Pulmonary artery endothelial cell (primary cell): Measurements from ENCODE around the gene SETDB2. TPM values are rescaled to one million over a fixed set of nuclear protein-coding genes. Genes with fewer than 3 reads are reported as not detected.

Experiments
- DNase-seq: peaks from one replicate; pipeline ENCODE4 v3.0.0-alpha.2; 2011; ENCODE audit warnings: low read depth, low spot score
- total RNA-seq: library from RNA; depleted of rRNA; stranded (reverse); fragments of >200 nt; gene quantifications from 2 replicates; pipeline ENCODE4 v1.2.3, GENCODE V29; 2014

Gene SETDB2
- total RNA-seq, 1 donor from 2014 or later: 3.2 TPM

DNA sequence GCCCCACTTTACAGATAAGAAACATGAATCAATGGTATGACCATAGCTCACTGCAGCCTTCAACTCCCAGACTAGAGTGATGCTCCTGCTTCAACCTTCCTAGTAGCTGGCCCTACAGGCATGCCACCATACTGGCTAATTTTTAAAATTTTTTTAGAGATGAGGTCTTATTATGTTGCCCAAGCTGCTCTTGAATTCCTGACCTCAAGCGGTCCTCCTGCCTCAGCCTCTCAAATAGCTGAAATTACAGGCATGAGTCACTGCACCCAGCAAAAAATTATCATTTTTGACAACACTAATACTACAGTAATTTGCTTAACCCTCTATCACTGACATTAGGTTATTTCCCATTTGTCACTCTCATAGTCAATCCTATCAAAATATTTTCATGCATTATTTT is 15.0 kb upstream of the SETDB2 start:
- DNase-seq: no peak

DNA sequence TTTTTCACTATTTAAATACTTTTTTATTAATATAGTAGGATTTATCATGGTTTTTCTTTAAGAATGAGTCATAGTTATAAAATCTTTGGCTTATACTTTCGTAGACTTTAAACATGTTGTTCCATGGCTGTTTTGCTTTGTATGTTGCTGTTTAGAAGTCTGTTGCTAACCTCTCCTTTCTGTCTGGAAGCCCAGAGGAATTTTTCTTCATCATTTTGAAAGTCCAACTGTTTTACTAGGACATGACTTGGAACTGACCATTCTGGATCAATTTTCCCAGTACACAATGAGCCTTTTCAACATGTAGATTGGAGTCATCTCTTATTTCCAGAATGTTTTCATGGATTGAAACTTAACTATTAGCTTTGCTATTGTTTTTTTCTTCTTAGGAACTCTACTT is 8.1 kb upstream of the SETDB2 start:
- no peak for DNase-seq

DNA sequence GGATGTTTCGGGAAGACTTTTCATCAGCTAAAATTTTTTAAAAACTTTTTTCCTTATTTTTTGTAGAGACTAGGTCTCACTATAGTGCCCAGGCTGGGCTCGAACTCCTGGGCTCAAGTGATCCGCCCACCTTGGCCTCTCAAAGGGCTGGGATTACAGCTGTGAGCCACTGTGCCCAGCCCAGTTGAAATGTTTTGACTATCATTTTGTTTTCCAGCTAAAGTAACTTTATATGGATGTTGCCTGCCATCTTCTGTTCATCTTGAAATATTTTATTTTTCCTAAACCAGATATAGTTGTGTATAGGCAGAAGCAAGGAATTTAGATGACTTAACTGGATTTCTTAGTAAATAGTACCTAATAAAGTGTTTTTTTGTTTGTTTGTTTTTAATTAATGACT is 7.2 kb upstream of the SETDB2 start:
- no peak for DNase-seq

DNA sequence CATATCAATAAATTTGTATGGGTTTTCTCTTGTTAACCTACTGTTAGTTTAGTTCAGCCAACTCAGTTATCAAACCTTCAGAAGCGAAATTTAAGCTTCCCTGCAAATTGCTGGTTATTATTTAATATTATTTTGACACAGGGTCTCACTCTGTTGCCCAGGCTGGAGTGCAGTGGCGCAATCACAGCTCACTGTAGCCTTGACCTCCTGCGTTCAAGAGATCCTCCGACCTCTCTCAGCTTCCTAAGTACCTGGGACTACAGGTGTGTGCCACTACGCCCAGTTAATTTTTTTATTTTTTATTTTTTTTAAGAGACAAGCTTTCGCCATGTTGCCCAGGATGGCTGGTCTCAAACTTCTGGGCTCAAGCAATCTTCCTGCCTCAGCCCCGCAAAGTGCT is 6.4 kb upstream of the SETDB2 start:
- DNase-seq: no peak

DNA sequence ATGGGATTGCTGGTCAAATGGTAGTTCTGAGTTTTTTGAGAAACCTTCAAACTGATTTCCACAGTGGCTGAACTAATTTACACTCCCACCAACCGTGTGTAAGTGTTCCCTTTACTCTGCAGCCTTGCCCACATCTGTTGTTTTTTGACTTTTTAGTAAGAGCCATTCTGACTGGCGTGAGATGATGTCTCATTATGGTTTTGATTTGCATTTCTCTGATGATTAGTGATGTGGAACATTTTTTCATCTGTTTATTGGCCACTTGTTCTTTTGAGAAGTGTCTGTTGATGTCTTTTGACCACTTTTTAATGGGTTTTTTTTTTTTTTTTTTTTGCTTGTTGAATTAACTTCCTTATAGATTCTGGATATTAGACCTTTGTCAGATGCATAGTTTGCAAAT is 4.5 kb upstream of the SETDB2 start:
- no peak for DNase-seq

DNA sequence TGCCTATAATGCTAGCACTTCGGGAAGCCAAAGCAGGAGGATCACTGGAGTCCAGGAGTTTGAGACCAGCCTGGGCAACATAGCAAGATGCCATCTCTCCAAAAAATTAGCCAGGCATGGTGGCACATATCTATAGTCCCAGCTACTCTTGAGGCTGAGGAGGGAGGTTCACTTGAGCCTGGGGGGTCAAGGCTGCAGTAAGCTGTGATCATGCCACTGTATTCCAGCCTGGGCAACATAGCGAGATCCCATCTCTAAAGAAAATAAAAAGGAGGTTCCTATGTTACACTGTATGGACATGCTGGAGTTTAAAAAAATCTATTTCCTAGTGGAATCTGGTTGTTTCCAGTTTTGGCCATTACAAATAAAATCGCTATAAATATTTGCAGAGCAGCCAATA is 2.8 kb upstream of the SETDB2 start:
- no peak for DNase-seq

DNA sequence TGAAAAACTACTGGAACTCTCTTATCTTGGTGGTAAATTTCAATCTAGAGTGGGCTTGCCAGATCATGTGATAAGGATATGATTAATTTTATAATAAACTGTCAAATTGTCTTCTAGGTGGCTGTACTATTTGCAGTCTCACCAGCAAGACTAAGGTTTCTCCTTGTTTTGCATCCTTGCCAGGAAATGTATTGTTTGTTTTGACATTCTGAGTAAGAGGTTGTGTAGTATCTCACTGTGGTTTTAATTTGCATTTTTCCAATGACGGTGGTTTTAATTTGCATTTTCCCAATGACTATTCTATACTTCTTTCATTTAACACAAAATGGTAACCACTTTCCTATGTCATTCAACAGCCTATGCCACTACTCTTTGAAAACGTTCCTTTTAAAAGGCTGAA is 2.2 kb upstream of the SETDB2 start:
- DNase-seq: no peak

DNA sequence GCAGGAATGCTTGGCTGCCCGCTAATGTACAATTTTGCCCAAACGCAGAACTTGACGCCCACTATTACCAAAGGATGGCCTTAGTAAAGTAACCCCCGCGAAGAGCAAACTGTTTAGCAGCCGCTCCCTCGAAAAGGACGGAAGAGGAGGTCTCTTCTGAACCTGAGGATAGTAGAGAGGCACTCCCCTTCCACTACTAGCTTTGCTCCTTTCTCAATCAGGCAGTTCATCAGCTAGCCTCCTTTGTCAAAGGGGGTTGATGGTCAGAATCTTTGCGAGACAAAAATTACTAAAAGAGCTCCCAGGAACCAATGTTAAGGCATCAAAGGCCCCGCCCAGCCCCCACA is 744 bp upstream of the SETDB2 start:
- DNase-seq: no peak

DNA sequence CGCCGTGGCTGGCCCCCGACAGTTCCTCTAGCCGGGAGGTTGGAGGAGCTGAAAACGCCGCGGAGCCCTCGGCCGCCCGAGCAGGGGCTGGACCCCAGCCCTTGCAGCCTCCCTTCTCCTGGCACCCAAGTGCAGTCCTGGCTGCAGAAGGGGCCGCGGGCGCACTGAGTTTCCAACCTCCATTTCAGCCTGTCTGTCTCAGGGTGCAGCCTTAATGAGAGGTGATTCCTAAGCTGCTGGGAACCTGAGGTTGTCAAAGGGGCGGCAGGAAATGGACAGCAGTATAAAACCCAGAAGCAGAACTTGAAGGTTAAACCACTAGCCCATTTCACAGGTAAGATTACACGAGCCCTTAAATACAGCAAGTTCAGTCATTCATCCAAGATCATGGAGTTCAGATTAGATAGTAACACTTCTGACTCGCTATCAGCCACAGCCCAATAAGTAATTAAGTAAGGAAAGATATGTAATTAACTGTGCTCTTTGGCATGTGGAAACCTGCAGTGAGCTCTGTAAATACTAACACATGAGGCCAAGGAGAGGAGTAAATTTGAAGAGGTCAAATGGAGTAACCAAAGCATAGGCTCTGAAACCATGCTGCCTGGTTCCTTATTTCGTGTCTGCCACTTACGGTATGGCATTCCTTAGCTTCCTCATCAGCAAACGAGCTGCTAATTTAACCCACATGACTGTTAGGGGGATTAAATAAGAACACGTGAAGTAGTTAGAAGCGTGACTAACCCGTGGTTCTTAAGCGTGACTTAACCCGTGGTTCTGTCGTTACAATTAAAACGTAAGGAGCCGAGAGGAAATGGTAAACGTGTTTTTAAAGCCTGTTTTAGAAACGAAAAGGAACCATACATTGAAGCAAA is 686 bp downstream of the SETDB2 start:
- DNase-seq: no peak

DNA sequence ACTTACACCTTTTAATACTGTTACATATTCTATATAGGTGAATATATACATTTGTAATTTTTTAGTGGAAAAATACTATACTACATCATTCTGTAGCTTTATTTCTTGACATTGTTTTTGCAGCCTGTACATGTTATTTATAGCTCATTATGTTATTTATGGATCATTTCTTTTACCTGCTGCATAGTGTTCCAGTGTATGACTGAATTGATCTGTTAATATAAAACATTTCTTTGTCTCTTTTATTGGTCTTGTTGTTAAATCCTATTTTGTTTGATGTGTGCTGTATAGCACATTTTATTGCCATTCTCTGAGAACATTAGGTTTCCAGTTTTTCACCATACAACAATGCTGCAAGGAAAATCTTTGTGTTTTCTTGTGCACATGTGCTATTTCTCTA is 2.4 kb downstream of the SETDB2 start:
- no peak for DNase-seq

DNA sequence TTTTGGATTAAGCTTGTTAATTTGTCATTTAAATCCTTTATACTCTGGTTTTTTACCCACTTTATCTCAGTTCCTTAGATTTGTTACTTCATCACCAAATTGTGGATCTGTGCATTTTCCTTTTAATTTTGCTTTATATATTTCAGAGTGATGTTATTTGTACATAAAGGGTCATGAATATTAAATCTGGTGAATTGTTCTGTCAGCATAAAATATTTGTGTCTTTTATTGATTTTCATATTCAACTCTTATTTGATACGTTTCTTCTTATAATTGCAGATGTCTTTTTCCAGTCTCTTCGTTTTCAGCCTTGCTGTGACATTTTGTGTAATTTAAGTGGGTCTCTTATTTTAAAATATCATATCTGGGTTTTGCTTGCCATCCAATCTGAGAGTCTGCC is 4.7 kb downstream of the SETDB2 start:
- no peak for DNase-seq

DNA sequence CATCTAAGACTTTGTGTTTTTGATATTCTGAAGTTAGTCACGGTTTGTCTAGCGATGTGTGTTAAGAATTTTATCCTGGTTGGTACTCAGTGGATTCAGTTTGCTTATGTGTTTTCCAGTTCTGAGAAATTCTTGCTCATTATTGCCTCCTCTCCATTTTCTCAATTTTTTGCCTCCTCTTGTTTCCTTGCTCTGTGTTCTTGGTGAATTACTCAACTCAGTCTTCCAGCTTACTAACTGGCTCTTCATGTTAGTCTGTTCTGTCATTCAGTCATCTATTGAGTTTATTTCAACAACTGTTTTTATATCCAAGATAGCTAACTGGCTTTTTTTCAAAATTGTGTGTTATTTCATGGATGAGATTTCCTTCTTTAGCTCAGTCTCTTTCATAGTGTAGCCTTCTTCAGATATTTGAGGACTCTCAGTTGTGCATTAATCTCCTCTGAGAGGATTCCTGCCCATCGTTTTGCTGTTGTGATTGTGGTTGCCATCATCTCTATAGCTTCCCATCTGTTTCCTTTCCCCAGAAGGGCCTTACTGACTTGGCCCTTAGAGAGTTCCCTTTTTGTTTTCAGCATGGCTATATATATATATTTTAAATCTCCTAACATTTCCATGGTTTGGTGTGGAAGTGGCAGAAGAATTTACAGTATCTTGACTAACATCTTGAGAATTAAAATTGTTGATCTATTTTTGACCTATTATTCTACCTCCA is 6.2 kb downstream of the SETDB2 start:
- no peak for DNase-seq

DNA sequence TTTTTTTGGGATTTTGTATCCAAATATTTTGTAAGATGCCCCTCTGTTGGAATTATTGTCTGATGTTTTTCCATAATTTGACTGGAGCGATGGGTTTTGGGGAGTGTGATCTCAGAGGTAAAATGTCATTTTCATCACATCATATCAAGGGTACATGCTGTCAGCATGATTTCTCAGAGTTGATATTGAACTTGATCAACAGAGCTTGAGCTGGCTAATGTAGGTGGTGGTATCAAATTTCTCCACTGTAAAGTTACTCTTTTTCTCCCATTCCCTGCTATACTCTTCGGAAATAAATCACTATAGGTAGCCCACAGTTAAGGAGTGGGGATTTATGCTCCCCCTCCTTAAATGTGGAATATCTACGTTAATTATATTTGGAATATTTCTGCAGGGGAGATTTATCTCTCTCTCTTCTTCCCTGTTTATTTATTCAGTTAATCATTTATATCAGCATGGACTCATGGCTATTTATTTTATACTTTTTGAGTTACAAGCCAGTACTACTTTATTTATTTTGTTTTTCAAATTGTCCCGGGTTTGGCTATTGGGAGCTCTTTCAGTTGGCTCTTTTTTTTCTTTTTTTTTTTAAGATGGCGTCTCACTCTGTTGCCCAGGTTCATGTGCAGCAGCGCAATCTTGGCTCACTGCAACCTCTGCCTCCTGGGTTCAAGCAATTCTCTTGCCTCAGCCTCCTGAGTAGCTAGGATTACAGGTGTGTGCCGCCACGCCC is 8.8 kb downstream of the SETDB2 start:
- DNase-seq: no peak

DNA sequence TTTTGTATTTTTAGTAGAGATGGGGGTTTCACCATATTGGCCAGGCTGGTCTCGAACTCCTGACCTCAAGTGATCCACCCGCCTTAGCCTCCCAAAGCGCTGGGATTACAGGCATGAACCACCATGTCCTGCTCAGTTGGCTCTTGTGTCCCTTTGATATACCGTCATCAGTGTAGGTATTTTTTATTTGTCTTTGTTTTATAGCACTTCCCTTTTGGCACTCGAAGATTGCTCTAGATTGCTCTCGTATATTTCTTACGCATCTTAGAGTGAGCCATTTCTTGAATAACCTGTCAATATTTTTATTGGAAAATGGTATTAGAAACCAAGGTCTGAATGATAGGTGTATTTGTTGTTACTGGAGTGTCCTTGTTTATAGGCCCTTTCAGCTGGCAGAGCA is 9.4 kb downstream of the SETDB2 start:
- no peak for DNase-seq

DNA sequence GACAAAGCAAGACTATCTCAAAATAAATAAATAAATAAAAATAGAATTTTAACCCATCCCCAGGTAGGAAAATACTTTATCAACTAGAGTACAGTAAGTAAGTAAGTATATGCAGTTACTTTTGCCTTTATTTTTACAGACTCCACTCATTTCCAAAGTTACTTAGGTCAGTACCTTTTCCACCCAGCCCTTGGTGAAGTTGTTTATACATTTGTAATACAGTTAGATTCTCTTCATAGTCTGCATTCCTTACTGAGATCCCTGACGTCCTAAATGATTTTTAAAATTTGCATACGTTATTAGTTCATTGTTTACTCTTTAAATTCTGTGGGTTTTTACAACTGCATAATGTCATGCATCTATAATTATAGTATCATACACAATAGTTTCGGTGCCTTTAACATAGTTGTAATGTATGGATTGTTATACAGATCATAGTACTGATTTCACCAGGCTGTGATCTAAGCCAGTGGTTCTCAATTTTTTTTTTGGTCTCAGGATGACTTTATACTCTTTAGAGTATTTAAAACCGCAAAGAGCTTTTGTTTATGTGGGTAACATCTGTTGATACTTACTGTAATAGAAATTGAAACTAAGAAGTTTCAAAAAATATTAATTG is 10.4 kb downstream of the SETDB2 start:
- no peak for DNase-seq

DNA sequence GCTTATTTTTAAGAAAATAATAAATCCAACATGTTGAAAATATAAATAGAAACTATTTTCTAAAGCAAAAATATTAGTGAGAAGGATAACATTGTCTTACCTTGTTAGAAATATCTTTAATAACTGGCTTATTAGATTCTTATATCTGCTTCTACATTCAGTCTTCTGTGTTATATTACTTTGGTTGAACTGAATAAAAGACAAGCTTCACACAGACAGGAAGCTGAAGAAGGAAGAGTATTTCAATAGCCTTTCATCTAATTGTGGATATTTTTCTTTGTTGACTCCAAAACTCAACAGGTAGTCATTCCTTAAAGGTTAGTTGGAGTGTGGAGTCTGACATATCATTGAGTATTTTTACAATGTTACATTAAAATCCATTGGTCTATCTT is 10.9 kb downstream of the SETDB2 start:
- no peak for DNase-seq

DNA sequence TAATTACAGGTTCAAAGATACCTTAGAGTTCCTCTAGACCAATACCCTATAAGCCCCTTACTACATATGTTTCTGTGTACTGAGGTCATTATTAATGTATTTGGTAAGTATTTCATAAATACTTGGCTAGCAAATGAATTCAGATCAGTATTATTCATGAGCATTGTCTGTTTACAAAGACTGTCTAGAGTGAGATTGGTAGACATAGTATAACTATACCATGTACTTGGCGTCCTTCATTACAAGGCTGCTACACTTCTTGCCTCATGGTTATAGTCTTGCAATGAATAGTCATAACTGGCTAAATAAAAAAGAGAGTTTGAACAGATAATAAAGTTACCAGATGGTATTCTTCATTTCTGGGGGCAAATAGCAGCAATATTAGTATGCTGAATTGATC is 12.1 kb downstream of the SETDB2 start:
- DNase-seq: no peak

DNA sequence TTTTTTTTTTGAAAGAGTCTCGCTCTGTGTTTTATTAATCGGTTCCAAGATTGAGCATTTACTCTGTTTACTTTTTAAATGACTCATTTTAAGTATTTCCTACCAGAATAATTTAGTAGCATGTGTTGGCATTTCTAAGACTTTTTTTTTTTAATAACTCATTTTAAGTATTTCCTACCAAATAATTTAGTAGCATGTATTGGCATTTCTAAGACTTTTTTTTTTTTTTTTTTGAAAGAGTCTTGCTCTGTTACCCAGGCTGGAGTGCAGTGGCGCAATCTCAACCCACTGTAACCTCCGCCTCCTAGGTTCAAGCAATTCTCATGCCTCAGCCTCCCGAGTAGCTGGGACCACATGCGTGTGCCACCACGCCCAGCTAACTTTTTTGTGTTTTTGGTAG is 13.1 kb downstream of the SETDB2 start:
- DNase-seq: no peak

DNA sequence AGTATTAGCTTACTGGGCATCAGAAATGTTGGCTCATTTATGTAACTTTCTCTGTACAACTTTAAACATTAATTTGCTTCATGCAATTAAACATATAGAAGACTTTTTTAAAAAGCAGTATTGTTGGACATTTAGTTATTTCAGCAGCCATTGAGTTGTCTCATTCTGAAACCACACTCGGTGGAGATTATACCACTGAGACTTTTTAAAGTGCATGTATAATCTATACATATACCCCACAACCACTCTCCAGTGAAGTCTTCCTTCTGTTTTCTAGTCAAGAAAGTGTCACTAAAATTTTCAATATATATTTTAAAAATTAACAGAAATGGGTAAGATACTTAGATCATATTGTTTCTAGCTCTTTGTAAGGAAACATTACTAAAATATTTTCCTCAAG is 15.5 kb downstream of the SETDB2 start:
- no peak for DNase-seq

DNA sequence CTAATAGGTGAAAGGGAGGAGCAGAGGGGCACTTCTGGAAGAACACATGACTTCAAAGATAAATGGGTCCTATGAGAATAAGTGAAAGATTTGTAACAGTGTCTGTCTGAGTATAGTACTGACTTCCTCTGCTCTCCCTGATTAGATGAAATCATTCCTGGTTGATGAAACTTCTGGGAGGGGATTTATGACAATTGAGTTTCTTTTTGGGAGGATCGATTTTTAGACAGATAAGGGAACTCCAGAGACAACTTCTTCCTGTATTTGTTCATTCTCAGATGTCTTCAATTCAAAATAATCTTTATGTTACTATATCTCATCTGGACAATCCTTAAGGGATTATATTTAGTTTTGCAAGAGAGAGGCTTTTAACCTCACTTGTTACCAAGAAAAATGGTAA is 20.0 kb downstream of the SETDB2 start:
- DNase-seq: no peak

DNA sequence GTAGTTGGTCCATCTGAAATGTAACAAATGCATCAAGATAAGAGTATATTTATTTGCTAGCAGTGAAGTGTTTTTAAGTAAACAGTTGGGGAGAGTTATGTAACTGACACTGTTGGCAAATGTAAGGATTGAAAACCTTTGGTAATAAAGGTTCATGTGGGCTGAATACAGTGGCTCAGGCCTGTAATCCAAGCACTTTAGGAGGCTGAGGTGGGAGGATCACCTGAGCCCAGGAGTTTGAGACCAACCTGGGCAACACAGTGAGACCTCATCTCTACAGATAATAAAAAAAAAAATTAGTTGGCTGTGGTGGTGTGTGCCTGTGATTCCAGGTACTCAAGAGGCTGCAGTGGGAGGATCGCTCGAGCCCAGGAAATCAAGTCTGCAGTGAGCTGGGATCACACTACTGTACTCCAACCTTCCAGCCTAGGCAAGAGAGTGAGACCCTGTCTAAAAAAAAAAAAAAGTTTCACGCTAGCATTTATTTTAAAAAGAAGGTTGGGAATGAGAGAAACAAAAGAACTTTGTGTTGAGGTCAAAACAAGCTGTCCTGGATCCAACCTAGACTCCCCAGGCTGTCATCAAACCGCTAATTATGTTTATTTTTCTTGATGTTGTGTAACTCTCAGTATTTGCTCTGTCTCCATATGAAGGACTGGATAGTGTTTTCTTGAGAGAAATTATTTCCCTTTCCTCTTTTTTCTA is 20.7 kb downstream of the SETDB2 start:
- no peak for DNase-seq
